ENCODE results near the gene ACOX3. TPM values are rescaled to one million over a fixed set of nuclear protein-coding genes. Genes with fewer than 3 reads are reported as not detected.
A peak's percentile ranks its signal among the peaks of the same experiment; 100 is the strongest.
"Not testable (repeated sequence)": the region's sequence is repeated elsewhere in the genome, so short reads cannot be mapped to it uniquely, and the experiment has no call there.

ACOX3 gene
- total RNA-seq (36.6 TPM), polyA plus RNA-seq (17.4 TPM)

GRCh38 chr4:8440492-8441311 lies at the start of gene ACOX3, which contains the start of gene TRMT44:
ACOX3 (minus strand) TSS chr4:8440723; CDS start chr4:8416521, 24,202 bp downstream.
TRMT44 (plus strand) TSS chr4:8440777; CDS start chr4:8440823, 46 bp downstream.
- Histone ChIP-seq H3K4me1 (ENCODE audit: insufficient read depth) (peaks cover 3% of the 10 kb centered on the region), H3K36me3 (ENCODE audit: insufficient read depth) (no peaks in the 10 kb centered on the region), H3K27ac (ENCODE audit: low read depth) (peak within 1 kb of the TSS; percentile 95), H3K4me3 (ENCODE audit: low read depth, low read length) (peak within 1 kb of the TSS; percentile 100)
- under 1% methylated on average over 60 of the region's 60 CpGs for WGBS
- DNase-seq (ENCODE audit: extremely low spot score), result peak; percentile 71

DNA sequence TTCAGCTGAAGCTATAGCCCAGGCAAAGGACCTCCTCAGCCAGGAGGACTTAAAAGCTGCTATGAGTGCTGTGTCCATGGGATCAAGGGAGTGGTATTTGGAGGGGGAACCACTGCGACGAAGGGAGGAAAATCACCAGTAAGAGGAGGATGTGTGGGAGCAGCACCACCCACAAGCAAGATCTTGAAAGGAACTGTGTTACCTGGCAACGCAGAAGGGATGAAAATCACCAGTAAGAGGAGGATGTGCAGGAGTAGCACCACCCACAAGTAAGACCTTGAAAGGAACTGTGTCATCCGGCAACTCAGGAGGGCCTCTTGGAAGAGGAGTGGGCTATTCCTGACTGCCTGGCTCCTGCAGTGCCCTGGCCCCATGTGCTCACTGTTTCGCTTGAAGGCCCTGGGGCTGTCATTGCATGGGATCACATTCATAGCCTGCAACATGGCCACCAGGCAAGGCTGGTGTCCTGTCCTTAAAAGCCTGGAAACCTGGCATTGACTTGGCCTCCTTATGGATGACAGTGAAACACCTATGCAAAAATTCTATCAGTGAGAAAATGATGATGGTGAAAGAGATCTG lies 48.4 kb upstream of the ACOX3 start:
- no peaks in the 10 kb centered on the region for H3K36me3 ChIP-seq (ENCODE audit: insufficient read depth)
- H3K4me1 ChIP-seq (ENCODE audit: insufficient read depth), result no peaks in the 10 kb centered on the region
- 97% methylated on average over 5 of the region's 5 CpGs for WGBS
- no peak overlapping the region for H3K4me3 ChIP-seq (ENCODE audit: low read depth, low read length)
- H3K27ac ChIP-seq (ENCODE audit: low read depth), result no peak overlapping the region
- no peak for DNase-seq (ENCODE audit: extremely low spot score)

DNA sequence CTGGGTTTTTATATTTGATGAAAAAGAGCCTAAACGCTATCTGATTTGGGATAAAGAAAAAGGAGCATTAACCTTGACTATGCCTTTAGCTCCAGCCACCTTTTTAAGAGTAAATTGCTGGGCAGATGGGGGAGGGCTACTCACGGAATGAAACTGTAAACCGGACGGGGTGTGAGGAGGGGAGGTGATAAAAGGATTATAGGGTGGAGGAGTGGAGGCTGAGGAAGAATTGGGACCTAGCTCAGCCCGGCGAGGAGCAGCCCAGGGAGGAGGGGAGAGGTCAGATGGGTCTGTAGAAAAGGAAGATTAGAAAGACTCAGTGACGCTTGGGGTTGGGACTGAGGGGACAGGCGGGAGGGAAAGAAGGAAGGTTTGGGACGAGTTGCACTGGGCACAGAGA lies 46.1 kb upstream of the ACOX3 start:
- H3K4me1 ChIP-seq (ENCODE audit: insufficient read depth); H3K4me3 ChIP-seq (ENCODE audit: low read depth, low read length); DNase-seq (ENCODE audit: extremely low spot score); H3K36me3 ChIP-seq (ENCODE audit: insufficient read depth); H3K27ac ChIP-seq (ENCODE audit: low read depth): not testable (repeated sequence)
- 32% methylated on average over 8 of the region's 9 CpGs for WGBS

- DNase-seq (ENCODE audit: extremely low spot score), result no peak
- no peaks in the 10 kb centered on the region for H3K4me1 ChIP-seq (ENCODE audit: insufficient read depth)
- H3K36me3 ChIP-seq (ENCODE audit: insufficient read depth), result no peaks in the 10 kb centered on the region
- no peak overlapping the region for H3K4me3 ChIP-seq (ENCODE audit: low read depth, low read length)
- H3K27ac ChIP-seq (ENCODE audit: low read depth), result no peak overlapping the region
- WGBS, result 91% methylated on average over 11 of the region's 11 CpGs
Observed at GRCh38 chr4:8480221-8480620, 39.7 kb upstream of the ACOX3 start.

GRCh38 chr4:8478801-8479744 lies 38.5 kb upstream of the ACOX3 start:
- no peaks in the 10 kb centered on the region for H3K36me3 ChIP-seq (ENCODE audit: insufficient read depth)
- H3K27ac ChIP-seq (ENCODE audit: low read depth), result no peak overlapping the region
- 89% methylated on average over 24 of the region's 24 CpGs for WGBS
- H3K4me3 ChIP-seq (ENCODE audit: low read depth, low read length), result no peak overlapping the region
- H3K4me1 ChIP-seq (ENCODE audit: insufficient read depth), result no peaks in the 10 kb centered on the region
- no peak for DNase-seq (ENCODE audit: extremely low spot score)

DNA sequence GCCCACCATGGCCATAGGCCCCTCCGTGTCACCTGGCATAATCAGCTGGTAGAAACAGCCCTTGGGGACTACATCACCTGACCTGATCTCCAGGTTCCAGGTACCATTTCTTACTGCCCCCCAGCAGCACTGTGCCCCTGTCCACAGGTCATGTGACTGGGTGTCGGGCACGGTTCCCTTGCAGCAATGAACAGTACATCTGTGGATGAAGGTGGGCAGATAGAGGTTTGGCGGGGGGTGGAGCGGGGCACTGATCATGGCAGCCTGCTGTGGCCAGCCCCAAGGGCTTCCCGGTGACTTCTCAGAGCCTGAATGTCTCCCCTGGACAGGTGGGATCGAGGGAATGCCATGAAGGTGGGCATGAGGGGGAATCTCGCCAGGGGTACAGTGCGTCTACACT lies 37.8 kb upstream of the ACOX3 start:
- DNase-seq (ENCODE audit: extremely low spot score), result no peak
- H3K36me3 ChIP-seq (ENCODE audit: insufficient read depth), result no peaks in the 10 kb centered on the region
- WGBS, result 93% methylated on average over 9 of the region's 9 CpGs
- no peak overlapping the region for H3K27ac ChIP-seq (ENCODE audit: low read depth)
- H3K4me1 ChIP-seq (ENCODE audit: insufficient read depth), result no peaks in the 10 kb centered on the region
- H3K4me3 ChIP-seq (ENCODE audit: low read depth, low read length), result no peak overlapping the region

GRCh38 chr4:8477676-8478075 lies 37.2 kb upstream of the ACOX3 start:
- no peaks in the 10 kb centered on the region for H3K36me3 ChIP-seq (ENCODE audit: insufficient read depth)
- DNase-seq (ENCODE audit: extremely low spot score), result no peak
- H3K27ac ChIP-seq (ENCODE audit: low read depth), result no peak overlapping the region
- WGBS, result 94% methylated on average over 8 of the region's 8 CpGs
- H3K4me1 ChIP-seq (ENCODE audit: insufficient read depth), result no peaks in the 10 kb centered on the region
- H3K4me3 ChIP-seq (ENCODE audit: low read depth, low read length), result no peak overlapping the region

- Histone ChIP-seq H3K27ac (ENCODE audit: low read depth) (no peak overlapping the region), H3K4me3 (ENCODE audit: low read depth, low read length) (no peak overlapping the region), H3K4me1 (ENCODE audit: insufficient read depth) (no peaks in the 10 kb centered on the region), H3K36me3 (ENCODE audit: insufficient read depth) (no peaks in the 10 kb centered on the region)
- no peak for DNase-seq (ENCODE audit: extremely low spot score)
- WGBS, result 94% methylated on average over 16 of the region's 16 CpGs
Observed at GRCh38 chr4:8477095-8477635, 36.6 kb upstream of the ACOX3 start.

- no peaks in the 10 kb centered on the region for H3K36me3 ChIP-seq (ENCODE audit: insufficient read depth)
Observed at GRCh38 chr4:8475751-8476575, 35.4 kb upstream of the ACOX3 start.

DNA sequence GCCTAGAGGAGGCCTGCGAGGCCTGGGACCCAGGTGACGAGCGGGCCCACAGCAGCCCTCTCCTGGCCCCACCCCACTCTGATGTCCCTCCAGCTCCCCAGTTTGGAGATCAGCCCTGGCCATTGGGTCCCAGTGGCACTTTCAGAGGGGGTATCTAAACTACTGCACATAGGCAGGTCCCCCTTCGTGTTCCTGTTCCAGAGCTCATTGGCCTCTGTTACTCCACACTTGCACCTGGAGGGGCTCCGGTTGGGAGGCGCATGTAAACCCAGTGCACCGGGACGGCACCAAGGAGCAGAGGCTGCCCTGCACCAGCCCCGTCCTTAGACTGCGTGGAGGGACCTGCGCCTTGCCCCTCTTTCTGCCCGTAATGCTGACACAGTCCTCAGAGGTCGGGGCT lies 34.3 kb upstream of the ACOX3 start:
- Histone ChIP-seq H3K4me3 (ENCODE audit: low read depth, low read length) (no peak overlapping the region), H3K36me3 (ENCODE audit: insufficient read depth) (no peaks in the 10 kb centered on the region), H3K27ac (ENCODE audit: low read depth) (no peak overlapping the region), H3K4me1 (ENCODE audit: insufficient read depth) (no peaks in the 10 kb centered on the region)
- WGBS, result 96% methylated on average over 13 of the region's 13 CpGs
- DNase-seq (ENCODE audit: extremely low spot score), result no peak

More at GRCh38 chr4:8475751-8476575, 35.4 kb upstream of the ACOX3 start:
- Histone ChIP-seq H3K27ac (ENCODE audit: low read depth) (no peak overlapping the region), H3K4me3 (ENCODE audit: low read depth, low read length) (no peak overlapping the region), H3K4me1 (ENCODE audit: insufficient read depth) (no peaks in the 10 kb centered on the region)
- WGBS, result 71% methylated on average over 29 of the region's 29 CpGs
- DNase-seq (ENCODE audit: extremely low spot score), result no peak

GRCh38 chr4:8473920-8474590 lies 33.5 kb upstream of the ACOX3 start:
- 58% methylated on average over 20 of the region's 20 CpGs for WGBS
- no peak overlapping the region for H3K4me3 ChIP-seq (ENCODE audit: low read depth, low read length)
- H3K4me1 ChIP-seq (ENCODE audit: insufficient read depth), result no peaks in the 10 kb centered on the region
- H3K36me3 ChIP-seq (ENCODE audit: insufficient read depth), result no peaks in the 10 kb centered on the region
- DNase-seq (ENCODE audit: extremely low spot score), result no peak
- no peak overlapping the region for H3K27ac ChIP-seq (ENCODE audit: low read depth)

DNA sequence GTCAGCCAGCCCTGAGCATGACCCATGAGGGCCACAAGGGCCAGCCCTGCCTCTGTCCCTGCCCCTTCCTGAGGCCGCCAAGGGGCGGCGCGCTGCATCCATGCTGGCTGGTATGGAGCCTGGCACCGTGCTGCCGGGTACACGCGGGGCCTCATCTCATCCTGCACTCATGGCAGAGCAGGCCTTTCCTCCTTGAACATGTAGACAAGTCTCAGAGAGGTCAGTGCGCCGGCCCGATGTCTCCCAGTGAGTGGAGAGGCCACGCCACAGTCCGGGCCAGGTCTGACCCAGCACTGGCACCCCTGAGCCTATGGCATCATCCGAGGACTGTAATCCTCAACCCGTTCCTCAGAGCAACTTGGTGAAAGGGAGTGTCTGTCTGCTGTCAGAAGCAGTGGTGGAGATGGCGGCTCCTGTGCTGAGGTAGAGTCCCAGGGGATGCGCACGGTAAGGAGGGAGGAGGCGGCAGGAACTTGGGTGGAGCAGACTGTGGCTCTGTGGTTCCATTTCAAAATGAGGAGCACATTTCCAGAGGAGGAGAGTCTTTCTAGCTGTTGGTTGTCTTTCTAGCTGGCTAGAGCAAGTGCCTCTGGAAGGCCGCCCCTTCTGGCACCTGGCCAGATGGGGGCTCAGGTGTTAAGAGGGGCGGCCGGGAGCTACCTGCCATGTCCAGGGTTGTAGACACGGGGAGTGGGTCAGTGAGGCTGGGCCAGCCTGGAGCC lies 32.8 kb upstream of the ACOX3 start:
- Histone ChIP-seq H3K4me1 (ENCODE audit: insufficient read depth) (no peaks in the 10 kb centered on the region), H3K27ac (ENCODE audit: low read depth) (peak overlapping the region; percentile 48), H3K4me3 (ENCODE audit: low read depth, low read length) (no peak overlapping the region), H3K36me3 (ENCODE audit: insufficient read depth) (no peaks in the 10 kb centered on the region)
- 40% methylated on average over 23 of the region's 23 CpGs for WGBS
- DNase-seq (ENCODE audit: extremely low spot score), result no peak

Measured in urinary bladder (tissue), 4 donors.